T-helper 1 cell (primary cell): ENCODE measurements around the gene ZNF236.
"Not testable (repeated sequence)": the region's sequence is repeated elsewhere in the genome, so short reads cannot be mapped to it uniquely, and the experiment has no call there.

Experiments used
- DNase-seq, 5 donors: peaks; one replicate each; pipeline ENCODE4 v3.0.0-alpha.2; 2012 to 2020
- total RNA-seq, 4 donors: gene quantifications; one replicate each; lab custom pipeline; 2026; lab: John Stamatoyannopoulos, UW

ZNF236 gene
- 61.5 to 97.4 (median 73.0) reads per million in 4 donors for total RNA-seq

GRCh38 chr18:76822506-76823160 is at the start of gene ZNF236:
TSS of gene ZNF236 (plus strand) at chr18:76822557. CDS start at chr18:76822608, 51 bp downstream.
- DNase-seq = peak; percentile 45 to 76 (median 54)

GRCh38 chr18:76772665-76773064 is 49.7 kb upstream of the ZNF236 start:
- DNase-seq = no peak

GRCh38 chr18:76777036-76777435 is 45.3 kb upstream of the ZNF236 start:
- DNase-seq = not testable (repeated sequence)

- no peak for DNase-seq
Observed at GRCh38 chr18:76783786-76784484, 38.4 kb upstream of the ZNF236 start.

GRCh38 chr18:76785872-76786271 is 36.5 kb upstream of the ZNF236 start:
- DNase-seq = no peak

- no peak for DNase-seq
Observed at GRCh38 chr18:76788571-76789317, 33.6 kb upstream of the ZNF236 start.

GRCh38 chr18:76791106-76791505 is 31.3 kb upstream of the ZNF236 start:
- DNase-seq = no peak

- DNase-seq = no peak
Observed at GRCh38 chr18:76791642-76792041, 30.7 kb upstream of the ZNF236 start.

GRCh38 chr18:76794326-76794725 is 28.0 kb upstream of the ZNF236 start:
- DNase-seq = no peak

GRCh38 chr18:76801567-76802505 is 20.5 kb upstream of the ZNF236 start:
- peak in 4 of 5 donors; percentile 28 to 36 (median 31) for DNase-seq

GRCh38 chr18:76803413-76803812 is 18.9 kb upstream of the ZNF236 start:
- no peak for DNase-seq

- DNase-seq = peak in 4 of 5 donors; percentile 43 to 69 (median 62)
Observed at GRCh38 chr18:76803814-76804213, 18.5 kb upstream of the ZNF236 start.

GRCh38 chr18:76805221-76805620 is 17.1 kb upstream of the ZNF236 start:
- no peak for DNase-seq

- DNase-seq = no peak
Observed at GRCh38 chr18:76806301-76806700, 16.1 kb upstream of the ZNF236 start.

GRCh38 chr18:76808561-76808960 is 13.8 kb upstream of the ZNF236 start:
- DNase-seq = no peak

- DNase-seq = not testable (repeated sequence)
Observed at GRCh38 chr18:76811530-76811929, 10.8 kb upstream of the ZNF236 start.

GRCh38 chr18:76814256-76814655 is 8.1 kb upstream of the ZNF236 start:
- no peak for DNase-seq

GRCh38 chr18:76816127-76816526 is 6.2 kb upstream of the ZNF236 start:
- no peak for DNase-seq

GRCh38 chr18:76817888-76818611 is 4.3 kb upstream of the ZNF236 start:
- DNase-seq = no peak

GRCh38 chr18:76819411-76820136 is 2.8 kb upstream of the ZNF236 start:
- no peak for DNase-seq

GRCh38 chr18:76821356-76821874 is 942 bp upstream of the ZNF236 start:
- no peak for DNase-seq
